ENCODE data around the gene TMEM163.
"Not testable (repeated sequence)": the region's sequence is repeated elsewhere in the genome, so short reads cannot be mapped to it uniquely, and the experiment has no call there.

TMEM163 gene

GRCh38 chr2:134718817-134719814 is at the start of gene TMEM163:
TSS of gene TMEM163 (minus strand) at chr2:134719000.
- DNase-seq (ENCODE audit: low spot score): peak; percentile 42

DNA sequence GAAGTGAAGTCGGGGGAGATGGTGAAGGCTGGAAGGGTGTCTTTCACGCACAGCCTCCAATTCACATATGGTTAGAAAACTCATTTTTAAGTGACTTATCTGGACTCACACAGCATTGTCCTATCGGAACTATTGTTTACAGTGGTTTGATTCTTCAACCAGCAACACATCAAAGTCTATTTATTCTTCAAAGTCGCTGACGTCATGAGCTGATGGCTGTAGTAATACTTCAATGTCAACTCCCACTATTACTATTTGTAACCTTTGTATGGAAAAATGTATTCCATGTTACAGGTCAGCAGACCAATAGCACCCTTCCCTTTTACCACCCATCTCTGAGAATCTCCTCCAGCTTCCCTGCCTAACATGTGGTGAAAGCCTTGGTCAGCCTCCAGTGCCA is 47.8 kb upstream of the TMEM163 start:
- DNase-seq (ENCODE audit: low spot score): peak; percentile 32

DNA sequence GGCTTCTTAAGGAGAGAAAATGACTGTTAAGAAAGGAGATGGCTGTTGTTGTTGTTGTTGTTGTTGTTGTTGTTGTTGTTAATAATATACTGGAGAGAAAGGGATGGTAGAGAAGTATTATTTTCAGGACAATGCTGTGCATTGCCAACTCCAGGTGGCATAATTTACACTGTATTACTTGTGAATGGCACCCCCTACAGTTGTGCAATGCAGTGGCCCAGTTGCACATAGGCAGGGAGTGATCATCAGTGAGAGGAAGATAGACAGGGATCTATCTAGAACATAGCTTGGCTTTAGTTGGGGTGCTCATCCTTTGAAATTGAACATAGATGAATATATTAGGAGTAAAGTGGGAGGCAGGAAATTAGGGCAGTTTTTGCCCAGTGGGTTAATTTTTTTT is 47.2 kb upstream of the TMEM163 start:
- no peak for DNase-seq (ENCODE audit: low spot score)

- DNase-seq (ENCODE audit: low spot score): no peak
Observed at GRCh38 chr2:134764164-134764563, 45.4 kb upstream of the TMEM163 start.

- DNase-seq (ENCODE audit: low spot score): no peak
Observed at GRCh38 chr2:134763164-134763710, 44.4 kb upstream of the TMEM163 start.

DNA sequence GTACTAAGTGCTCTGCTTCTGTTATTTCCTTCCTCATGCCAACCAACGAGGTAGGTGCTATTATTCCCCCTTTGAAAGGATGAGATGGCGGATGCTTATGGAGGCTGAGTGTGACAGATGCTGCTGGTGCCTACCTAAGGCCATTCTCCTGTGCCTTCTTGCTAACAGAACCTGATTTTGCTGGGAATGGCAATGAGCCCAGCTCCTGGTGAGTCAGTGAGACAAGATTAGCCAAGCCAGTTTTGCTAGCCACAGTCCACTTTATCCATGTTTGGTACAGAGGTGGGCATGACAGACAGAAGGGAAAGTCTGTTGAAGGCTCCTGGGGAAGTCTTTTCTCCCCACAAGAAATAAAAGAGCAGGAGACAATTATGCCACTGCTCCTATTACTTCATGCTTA is 43.7 kb upstream of the TMEM163 start:
- DNase-seq (ENCODE audit: low spot score): no peak

DNA sequence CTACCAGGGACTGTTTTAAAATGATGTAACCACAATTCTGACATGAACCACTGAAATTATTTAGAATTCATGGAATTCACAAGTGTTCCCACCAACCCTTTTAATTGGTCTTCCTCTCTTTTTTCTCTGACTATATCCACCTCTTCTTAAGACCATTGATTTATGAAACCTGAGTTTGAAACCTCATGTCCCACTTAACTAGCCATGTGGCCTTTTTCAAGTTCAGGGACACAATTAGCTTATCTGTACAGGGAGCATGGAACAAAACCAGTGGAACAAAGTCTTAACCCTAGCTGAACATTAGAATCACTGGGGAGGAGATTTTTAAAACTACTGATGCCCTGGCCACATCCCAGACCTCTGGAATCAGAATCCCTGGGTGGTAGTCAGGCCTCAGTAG is 41.6 kb upstream of the TMEM163 start:
- no peak for DNase-seq (ENCODE audit: low spot score)

DNA sequence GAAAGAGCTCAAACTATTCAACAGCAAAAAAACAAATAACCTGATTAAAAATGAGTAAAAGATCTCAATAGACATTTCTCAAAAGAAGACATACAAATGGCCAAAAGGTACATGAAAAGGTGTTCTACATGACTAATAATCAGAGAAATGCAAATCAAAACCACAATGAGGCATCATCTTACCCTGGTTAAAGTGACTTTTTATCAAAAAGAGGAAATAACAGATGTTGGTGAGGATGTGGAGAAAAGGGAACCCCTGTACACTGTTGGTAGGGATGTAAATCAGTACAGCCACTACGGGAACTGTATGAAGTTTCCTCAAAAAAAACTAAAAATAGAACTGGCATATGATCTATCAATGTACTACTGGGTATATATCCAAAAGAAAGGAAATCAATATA is 39.8 kb upstream of the TMEM163 start:
- DNase-seq (ENCODE audit: low spot score): no peak

DNA sequence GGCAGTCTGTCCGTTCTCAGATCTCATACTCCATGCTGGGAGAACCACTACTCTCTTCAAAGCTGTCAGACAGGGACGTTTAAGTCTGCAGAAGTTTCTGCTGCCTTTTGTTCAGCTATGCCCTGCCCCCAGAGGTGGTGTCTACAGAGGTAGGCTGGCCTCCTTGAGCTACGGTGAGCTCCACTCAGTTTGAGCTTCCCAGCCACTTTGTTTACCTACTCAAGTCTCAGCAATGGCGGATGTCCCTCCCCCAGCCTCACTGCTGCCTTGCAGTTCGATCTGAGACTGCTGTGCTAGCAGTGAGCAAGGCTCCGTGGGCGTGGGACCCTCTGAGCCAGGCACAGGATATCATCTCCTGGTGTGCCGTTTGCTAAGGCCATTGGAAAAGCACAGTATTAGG is 33.2 kb upstream of the TMEM163 start:
- DNase-seq (ENCODE audit: low spot score): not testable (repeated sequence)

DNA sequence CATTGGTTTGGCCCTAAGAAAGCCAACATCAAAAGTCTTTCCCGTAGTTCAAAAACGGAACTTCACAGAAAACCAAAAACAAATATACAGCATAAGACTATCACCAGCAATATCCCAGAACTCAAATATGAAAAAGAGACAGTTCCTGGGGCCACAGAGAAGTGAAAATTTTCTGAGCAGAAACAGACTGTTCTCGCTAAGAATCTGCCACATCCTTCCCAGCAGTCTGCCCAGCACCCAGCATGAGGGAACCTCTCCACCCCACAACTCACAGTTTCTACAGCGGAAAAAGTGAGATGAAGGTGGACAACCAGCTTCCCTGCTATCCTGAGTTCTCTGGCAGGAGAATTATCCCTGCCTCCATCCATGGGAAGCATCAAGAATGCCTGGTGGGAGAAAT is 26.7 kb upstream of the TMEM163 start:
- no peak for DNase-seq (ENCODE audit: low spot score)

GRCh38 chr2:134745023-134745422 is 26.2 kb upstream of the TMEM163 start:
- DNase-seq (ENCODE audit: low spot score): peak; percentile 73

DNA sequence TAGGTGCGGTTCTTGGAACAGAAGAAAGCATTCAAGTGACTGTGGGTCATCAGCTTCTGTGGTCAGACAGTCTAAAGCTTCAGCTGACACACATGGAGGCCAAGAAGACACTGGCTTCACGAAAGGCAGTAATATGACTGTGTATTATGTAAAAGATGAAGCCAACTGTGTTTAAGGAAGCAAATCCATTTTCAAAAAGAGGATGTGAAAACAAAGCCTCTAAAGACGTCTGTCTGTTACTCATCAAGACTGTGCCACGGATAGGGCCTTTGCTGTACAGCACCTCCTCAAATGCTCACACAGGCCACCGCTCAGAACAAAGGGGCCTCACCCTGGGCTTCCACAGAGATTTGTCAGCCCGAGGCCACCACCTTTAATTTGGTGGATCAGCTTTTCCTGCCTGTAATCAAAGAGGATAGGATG is 21.1 kb upstream of the TMEM163 start:
- DNase-seq (ENCODE audit: low spot score): peak; percentile 43

- no peak for DNase-seq (ENCODE audit: low spot score)
Observed at GRCh38 chr2:134739236-134739878, 20.6 kb upstream of the TMEM163 start.

DNA sequence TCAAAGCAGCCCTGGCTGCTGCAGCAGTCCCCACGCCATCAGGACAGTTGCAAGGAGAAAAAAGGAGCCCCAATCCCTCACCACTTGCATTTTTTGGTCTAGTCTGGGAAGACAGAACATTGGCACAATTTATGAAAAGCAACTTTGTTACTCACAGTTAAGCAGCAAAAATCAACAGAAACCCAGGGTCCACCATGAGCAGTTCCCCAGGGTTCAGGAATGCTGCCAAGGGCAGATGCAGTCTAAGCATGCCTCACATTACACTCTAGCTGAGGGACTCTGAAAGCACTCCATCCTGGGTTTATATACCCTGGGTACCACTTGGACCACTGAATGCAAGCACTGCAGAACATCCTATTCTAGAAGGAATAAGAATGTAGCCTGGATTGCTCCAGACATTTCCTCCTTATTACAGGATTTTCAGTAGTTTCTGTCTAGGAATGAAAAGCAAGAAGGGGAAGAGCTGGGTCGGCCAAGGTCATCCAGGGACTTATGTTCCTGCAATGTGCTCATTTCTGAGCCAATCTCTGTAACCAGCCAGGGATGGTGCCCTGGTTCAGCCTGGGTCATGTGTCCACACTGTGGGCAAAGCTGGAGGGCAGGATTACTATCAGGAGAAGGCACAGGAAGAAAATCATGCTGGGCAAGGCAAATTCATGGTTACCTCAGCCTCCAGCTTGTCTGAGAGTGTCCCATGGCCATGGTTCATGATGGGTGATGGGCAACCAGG is 19.5 kb upstream of the TMEM163 start:
- no peak for DNase-seq (ENCODE audit: low spot score)

GRCh38 chr2:134737671-134738070 is 18.9 kb upstream of the TMEM163 start:
- DNase-seq (ENCODE audit: low spot score): no peak

DNA sequence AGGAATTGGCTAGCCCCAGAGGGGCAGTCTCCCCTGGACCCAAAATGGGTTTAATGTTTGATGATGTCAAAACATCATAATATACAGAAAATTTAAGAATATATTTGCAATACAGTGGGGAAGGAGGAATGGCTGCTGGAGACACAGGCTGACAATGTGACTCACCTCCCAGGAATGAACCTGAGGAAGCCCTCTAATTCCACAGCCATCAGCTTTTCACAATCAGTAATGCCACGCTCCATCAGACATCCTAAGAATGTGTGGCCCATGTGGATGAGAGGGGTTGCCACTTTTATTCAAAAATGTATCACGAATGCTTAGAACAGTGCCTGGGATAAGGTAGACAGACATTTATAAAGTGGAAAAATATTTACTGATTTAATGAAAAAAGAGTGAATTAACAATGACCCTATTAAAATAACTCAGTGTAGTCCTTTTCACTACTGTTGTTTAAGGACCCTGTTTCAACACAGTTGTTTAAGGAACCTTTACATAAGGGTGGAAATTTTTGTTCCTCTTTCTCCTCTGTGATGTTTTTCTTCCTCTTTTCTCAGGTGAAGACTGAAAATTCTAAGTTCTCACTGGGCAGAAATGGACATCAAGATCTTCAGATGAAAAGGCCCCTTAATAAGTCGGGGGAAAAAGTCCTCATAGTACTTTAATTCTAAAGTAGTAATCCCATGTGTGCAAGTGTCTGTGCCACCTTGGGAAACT is 17.5 kb upstream of the TMEM163 start:
- peak; percentile 75 for DNase-seq (ENCODE audit: low spot score)

DNA sequence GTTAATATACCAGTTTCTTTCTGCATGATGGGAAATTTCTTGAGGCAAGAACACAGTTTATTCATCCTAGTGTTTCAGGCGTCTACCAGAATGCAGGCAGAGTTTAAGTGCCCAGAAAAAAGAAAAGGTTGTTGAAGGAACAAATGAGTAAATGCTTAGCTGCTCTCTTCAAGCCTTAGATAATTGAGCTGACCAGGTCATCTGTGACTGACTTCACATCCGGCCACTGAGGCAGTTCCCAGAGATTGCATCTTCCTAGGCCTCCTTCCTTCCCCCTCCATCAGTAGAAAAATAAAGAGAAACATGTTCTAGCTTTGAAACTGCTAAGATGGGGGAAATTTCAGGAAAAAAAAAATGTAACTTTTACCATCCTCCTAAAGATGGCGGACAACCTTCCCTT is 9.4 kb upstream of the TMEM163 start:
- no peak for DNase-seq (ENCODE audit: low spot score)

GRCh38 chr2:134727385-134727784 is 8.6 kb upstream of the TMEM163 start:
- DNase-seq (ENCODE audit: low spot score): peak; percentile 64

DNA sequence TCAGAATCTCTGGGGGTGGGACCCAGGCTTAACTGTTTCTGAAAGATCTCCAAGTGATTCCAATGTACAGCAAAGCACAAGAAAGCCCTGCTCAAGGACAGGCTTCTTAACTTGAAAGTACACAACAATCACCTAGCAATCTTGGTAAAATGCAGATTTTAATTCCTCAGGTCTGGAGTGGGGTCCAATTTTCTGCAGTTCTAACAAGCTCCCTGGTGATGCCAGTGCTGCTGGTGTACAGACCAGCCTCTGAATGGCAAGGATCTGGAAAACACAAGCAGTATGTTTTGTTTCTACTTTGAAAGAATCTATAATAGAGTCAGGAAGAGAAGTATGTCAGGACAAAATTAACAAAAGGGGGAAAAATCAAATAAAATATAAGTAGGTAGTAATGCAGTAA is 7.8 kb upstream of the TMEM163 start:
- no peak for DNase-seq (ENCODE audit: low spot score)

DNA sequence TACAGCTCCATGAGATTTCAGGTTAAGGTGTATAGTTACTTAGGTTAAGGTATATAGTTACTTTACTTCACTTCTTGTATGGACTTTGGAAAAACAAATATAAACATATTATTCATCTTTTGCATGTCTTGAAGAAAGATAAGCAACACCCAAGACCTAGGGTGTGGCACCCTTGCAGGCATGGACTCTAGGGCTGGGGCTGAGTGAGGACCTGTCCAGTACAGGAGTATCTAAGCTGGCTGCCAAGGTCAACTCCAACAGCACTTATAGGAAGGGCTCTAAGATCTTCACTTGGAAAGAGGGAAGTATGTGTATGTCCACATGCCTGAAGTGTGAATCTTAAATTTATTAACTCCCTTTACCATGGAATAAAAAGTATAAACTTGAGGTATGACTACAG is 7.1 kb upstream of the TMEM163 start:
- no peak for DNase-seq (ENCODE audit: low spot score)

- DNase-seq (ENCODE audit: low spot score): no peak
Observed at GRCh38 chr2:134724341-134724740, 5.5 kb upstream of the TMEM163 start.

GRCh38 chr2:134723742-134724141 is 4.9 kb upstream of the TMEM163 start:
- DNase-seq (ENCODE audit: low spot score): not testable (repeated sequence)
